ENCODE measurements around the gene NOSTRIN.
"Not testable (repeated sequence)": the region's sequence is repeated elsewhere in the genome, so short reads cannot be mapped to it uniquely, and the experiment has no call there.

The NOSTRIN gene

DNA sequence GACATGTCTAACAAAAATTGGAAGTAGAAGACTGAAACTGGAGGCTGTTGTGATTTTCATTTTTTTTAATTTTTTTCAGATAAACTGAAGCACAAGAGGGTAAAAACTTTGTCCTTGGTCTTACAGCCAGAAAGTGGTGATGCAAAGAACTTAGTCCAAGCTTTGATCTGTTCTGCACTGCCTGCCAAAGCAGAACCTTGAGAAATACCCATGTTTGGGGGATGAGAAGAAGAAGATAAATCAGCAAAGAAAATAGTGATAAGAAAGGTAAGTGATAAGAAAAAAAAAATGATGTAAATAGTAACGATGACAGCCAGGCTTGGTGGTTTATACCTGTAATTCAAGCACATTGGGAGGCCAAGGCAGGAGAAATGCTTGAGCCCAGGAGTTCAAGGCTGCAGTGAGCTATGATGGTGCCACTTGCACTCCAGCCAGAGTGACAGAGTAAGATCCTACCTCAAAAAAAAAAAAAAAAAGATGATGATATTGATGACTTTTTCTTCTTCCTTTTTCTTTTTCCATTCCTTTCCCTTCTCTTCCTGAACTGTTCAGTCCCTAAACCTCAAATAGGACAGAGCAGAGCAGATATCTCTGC lies 14.6 kb upstream of the NOSTRIN start:
- no peak for FAIRE-seq

DNA sequence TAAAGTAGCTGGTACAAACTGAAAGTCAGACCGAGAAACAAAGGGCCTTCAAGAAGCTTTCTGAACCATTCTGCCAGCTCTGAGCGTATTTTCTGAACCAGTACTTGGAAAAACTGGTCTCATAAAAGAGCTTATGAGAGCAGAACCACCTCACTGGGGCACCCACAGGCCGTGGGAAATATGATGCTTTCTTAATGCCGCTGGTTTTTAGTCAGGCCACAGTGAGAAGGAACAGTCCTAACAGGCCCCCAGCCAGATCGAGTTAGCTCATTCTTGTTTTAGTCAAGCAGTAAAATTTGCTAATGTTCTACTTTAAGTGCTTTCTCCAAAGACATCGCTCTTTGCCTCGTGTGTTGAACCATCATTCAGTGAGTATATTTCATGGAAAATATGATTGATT lies 12.7 kb upstream of the NOSTRIN start:
- no peak for FAIRE-seq
- DNase-seq (ENCODE audit: insufficient read length, low spot score), result no peak

More for the DNA sequence above, 14.6 kb upstream of the NOSTRIN start:
- DNase-seq (ENCODE audit: insufficient read length, low spot score), result no peak

GRCh38 chr2:168790226-168790902 lies 12.1 kb upstream of the NOSTRIN start:
- no peak for FAIRE-seq
- DNase-seq (ENCODE audit: insufficient read length, low spot score), result no peak

- DNase-seq (ENCODE audit: insufficient read length, low spot score); FAIRE-seq: not testable (repeated sequence)
These were observed 11.3 kb upstream of the NOSTRIN start for GRCh38 chr2:168791140-168791539.

- DNase-seq (ENCODE audit: insufficient read length, low spot score) (no peak), FAIRE-seq (no peak)
These were observed 8.8 kb upstream of the NOSTRIN start for GRCh38 chr2:168793596-168793995.

- FAIRE-seq (no peak), DNase-seq (ENCODE audit: insufficient read length, low spot score) (no peak)
These were observed 7.5 kb upstream of the NOSTRIN start for GRCh38 chr2:168794968-168795367.

GRCh38 chr2:168796090-168796577 lies 6.3 kb upstream of the NOSTRIN start:
- FAIRE-seq, result no peak
- no peak for DNase-seq (ENCODE audit: insufficient read length, low spot score)

DNA sequence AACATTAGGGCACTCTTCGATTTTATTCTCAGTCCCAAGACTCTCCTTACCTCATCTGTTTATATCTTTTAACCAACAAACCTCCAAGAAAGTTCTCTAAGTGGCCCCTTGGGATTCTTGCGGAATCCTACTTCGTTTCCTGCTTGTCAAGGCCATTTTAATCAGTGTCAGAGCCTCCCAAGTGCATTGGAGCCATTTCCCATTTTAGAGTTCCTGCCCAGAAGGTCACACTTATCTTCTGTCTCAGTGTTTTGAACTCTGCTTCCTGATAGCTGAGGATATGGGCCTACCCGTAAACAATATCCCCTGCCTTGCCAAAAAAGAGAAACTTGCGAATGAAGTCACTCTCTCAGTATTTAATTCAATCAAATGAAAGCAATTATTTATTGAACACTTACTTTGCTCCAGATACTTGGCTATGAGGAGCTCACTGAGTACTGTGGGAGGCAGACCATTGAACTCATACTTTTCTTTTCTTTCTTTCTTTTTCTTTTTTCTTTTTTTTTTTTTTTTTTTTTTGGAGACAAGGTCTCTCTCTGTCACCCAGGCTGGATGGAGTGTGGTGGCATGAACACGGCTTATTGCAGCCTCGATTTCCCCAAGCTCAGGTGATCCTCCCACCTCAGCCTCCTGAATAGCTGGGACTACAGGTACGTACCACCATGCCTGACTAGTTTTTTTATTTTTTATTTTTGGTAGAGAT lies 5.7 kb upstream of the NOSTRIN start:
- DNase-seq (ENCODE audit: insufficient read length, low spot score), result no peak

DNA sequence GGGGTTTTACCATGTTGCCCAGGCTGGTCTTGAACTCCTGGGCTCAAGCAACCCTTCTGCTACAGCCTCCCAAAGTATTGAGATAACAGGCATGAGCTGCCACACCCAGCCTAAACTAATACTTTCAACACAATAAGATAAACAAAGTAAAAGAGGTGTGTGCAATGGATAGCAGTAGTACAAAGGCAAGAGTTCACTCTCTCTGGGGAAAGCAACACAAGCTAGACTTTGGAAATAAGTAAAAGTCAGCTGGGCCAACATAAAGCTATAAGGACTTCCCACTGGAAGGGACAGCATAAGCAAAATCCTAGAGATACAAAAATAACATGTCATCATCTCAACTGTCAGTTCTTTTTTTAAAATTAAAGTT lies 5.2 kb upstream of the NOSTRIN start:
- no peak for FAIRE-seq

More for the DNA sequence above, 5.7 kb upstream of the NOSTRIN start:
- no peak for FAIRE-seq

DNA sequence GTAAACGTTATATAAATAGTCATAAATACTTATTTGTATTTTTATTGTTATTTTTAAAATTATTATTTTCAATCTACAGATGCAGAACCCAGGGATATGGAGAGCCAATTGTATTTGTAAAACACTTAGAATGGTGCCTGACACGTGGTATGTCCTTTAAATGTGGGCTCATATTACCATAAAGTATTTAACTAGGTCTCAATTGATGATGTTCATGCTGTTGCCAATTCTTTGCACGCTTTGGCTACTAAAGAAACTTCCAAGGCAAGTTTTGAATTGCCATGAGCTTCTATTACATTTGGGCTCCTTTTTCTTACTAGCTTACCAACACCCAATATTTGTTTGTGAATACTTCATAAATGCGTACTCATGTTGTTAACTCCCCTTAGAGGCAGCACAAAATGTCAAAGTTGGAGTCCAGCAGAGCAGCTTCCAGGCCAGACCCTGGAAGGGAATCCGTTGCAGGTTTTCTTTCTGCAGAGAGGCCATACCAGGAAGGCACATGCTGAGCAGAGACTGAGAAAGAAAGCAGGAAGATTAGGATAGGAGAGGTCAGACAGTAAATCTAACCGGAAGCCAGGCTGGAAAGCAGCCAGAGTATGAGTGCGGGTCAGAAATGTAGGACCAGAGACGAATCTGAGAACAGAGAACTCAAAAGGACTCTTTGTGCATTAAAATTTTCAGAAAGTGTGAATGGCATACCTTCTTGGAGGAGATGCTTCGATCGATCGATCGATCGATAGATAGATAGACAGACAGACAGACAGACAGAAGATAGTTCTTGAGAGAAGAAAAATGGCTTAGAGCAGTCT lies 4.2 kb upstream of the NOSTRIN start:
- FAIRE-seq (no peak), DNase-seq (ENCODE audit: insufficient read length, low spot score) (no peak)

More for the DNA sequence above, 5.2 kb upstream of the NOSTRIN start:
- DNase-seq (ENCODE audit: insufficient read length, low spot score), result no peak

GRCh38 chr2:168798888-168799410 lies 3.5 kb upstream of the NOSTRIN start:
- DNase-seq (ENCODE audit: insufficient read length, low spot score) (no peak), FAIRE-seq (no peak)

GRCh38 chr2:168801471-168801870 lies 966 bp upstream of the NOSTRIN start:
- DNase-seq (ENCODE audit: insufficient read length, low spot score) (no peak), FAIRE-seq (no peak)

- FAIRE-seq (no peak), DNase-seq (ENCODE audit: insufficient read length, low spot score) (no peak)
These were observed 655 bp downstream of the NOSTRIN start for GRCh38 chr2:168802859-168803725.

DNA sequence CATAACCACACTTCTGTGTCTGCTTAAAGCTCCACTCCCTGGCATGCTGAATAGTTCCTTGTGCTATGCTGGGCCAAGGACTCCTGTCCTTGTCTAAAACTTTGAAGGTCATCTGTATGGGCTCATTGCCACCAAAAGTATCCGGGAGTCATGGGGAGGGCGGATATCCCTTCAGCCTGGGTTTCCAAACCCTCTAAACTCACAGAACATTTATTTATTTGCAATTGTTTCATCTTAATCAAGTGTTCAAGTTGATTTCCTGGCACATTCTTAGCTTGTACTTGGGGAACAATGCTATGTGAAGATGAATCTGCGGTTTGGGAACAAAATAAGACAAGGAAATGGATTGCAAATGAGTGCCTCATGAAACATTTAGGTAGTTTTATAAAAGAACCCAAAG lies 1.8 kb downstream of the NOSTRIN start:
- FAIRE-seq, result no peak

GRCh38 chr2:168805615-168806014 lies 3.2 kb downstream of the NOSTRIN start:
- DNase-seq (ENCODE audit: insufficient read length, low spot score), result no peak
- no peak for FAIRE-seq

More for the DNA sequence above, 1.8 kb downstream of the NOSTRIN start:
- no peak for DNase-seq (ENCODE audit: insufficient read length, low spot score)

DNA sequence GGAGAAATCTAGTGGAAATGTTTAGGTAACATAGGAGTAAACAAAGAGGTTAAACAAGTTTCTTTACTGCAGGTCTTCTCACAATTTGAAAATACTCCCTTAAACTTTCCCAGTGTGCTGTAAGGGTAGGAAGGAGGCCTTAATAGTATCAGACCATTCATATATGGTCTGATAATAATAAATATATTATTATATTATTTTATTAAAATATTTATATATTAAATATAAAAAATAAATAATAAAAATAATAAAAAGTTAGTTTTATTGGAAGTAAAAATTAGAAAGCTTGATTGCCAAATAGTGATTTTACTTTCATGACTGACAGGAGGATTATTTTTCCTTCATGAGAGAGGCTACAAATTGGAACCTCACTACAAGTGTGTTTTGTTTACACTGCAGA lies 7.1 kb downstream of the NOSTRIN start:
- DNase-seq (ENCODE audit: insufficient read length, low spot score) (no peak), FAIRE-seq (no peak)

GRCh38 chr2:168810235-168810634 lies 7.8 kb downstream of the NOSTRIN start:
- DNase-seq (ENCODE audit: insufficient read length, low spot score) (no peak), FAIRE-seq (no peak)

DNA sequence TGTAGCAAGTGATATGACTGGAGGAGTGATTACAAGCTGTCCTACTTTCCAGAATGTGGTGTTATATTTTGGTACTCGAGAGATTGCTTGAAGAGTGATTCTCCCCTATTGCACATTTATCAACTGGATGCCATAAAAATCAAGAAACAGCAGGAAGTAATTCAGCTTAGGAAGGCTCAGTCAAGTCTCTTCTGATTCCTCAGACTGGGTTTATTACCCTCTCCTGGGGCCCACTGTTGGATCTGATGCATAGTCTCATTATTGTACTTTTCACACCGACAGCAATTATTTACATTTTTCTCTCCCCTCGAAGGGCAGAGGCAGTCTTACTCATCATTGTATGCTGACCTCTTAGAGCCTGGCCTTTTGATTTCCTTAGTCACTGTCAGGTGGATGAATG lies 9.3 kb downstream of the NOSTRIN start:
- no peak for FAIRE-seq
- DNase-seq (ENCODE audit: insufficient read length, low spot score), result no peak

DNA sequence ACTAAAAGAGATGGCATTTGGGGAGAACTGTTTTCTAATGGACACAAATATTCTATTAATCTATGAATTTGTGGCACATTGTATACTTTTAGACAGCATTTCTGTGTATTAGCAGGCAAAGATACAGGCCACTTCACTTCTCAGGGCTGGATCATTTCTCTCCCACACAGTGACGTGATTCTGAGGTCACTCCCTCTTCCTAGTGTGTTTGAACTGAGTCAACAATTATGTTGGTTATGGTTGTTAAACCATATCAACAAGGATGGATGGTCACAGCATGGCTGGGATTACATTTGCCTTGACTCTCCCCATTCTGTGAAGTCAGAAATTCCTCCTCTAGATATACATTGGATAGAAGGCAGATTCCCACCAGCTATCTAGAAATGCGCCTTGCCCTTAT lies 11.6 kb downstream of the NOSTRIN start:
- DNase-seq (ENCODE audit: insufficient read length, low spot score), result no peak

More for the DNA sequence above, 11.6 kb downstream of the NOSTRIN start:
- FAIRE-seq, result no peak
